ENCODE measurements around the gene KDM8. TPM values are rescaled to one million over a fixed set of nuclear protein-coding genes. Genes with fewer than 3 reads are reported as not detected.
A peak's percentile ranks its signal among the peaks of the same experiment; 100 is the strongest.
"Not testable (repeated sequence)": the region's sequence is repeated elsewhere in the genome, so short reads cannot be mapped to it uniquely, and the experiment has no call there.

The KDM8 gene
- total RNA-seq, 1 donor from 2014 or later = 4.3 TPM

- no peak overlapping the region for H3K27ac ChIP-seq (ENCODE audit: low read depth, low read length)
- H3K36me3 ChIP-seq (ENCODE audit: insufficient read depth, low read length) = no peaks in the 10 kb centered on the region
- no peaks in the 10 kb centered on the region for H3K4me1 ChIP-seq (ENCODE audit: insufficient read depth, low read length)
- Mint-ChIP-seq H3K4me1 (ENCODE audit: low read depth, unreplicated experiment) (no peaks in the 10 kb centered on the region), H3K9me3 (ENCODE audit: unreplicated experiment) (peaks cover 8% of the 10 kb centered on the region), H3K27ac (ENCODE audit: unreplicated experiment) (no peak overlapping the region), H3K4me3 (ENCODE audit: unreplicated experiment) (no peak overlapping the region), H3K36me3 (ENCODE audit: low read depth, unreplicated experiment) (peaks cover 2% of the 10 kb centered on the region), H3K27me3 (ENCODE audit: low read depth, unreplicated experiment) (peaks cover 29% of the 10 kb centered on the region)
- no peak overlapping the region for H3K4me3 ChIP-seq (ENCODE audit: insufficient read depth, low read depth, low read length)
- no peak overlapping the region for H3K9ac ChIP-seq (ENCODE audit: low read length)
- no peaks in the 10 kb centered on the region for H3K79me2 ChIP-seq (ENCODE audit: insufficient read depth, low read length)
- H2AFZ ChIP-seq (ENCODE audit: low read depth, low read length) = no peak overlapping the region
- FAIRE-seq (no peak), DNase-seq (ENCODE audit: low read depth) (no peak)
- no peak overlapping the region for H3K4me2 ChIP-seq (ENCODE audit: low read length)
- TF ChIP-seq EZH2 (IDR thresholded peaks at IDR 0.05; ENCODE audit: insufficient read depth, low read length) = no peak
- no peak for TF ChIP-seq CTCF (IDR thresholded peaks at IDR 0.05; ENCODE audit: insufficient read depth, low read depth, low read length)
- H3K9me3 ChIP-seq (ENCODE audit: insufficient read depth, low read depth, low read length) = no peaks in the 10 kb centered on the region
- H4K20me1 ChIP-seq (ENCODE audit: insufficient read depth, low read length) = no peaks in the 10 kb centered on the region
- peaks cover 10% of the 10 kb centered on the region for H3K27me3 ChIP-seq (ENCODE audit: insufficient read depth, low read length)
These were observed 4.7 kb upstream of the KDM8 start for GRCh38 chr16:27198451-27199234.

GRCh38 chr16:27199235-27199586 lies 4.1 kb upstream of the KDM8 start:
- Histone ChIP-seq H3K79me2 (ENCODE audit: insufficient read depth, low read length) (peaks cover 3% of the 10 kb centered on the region), H3K36me3 (ENCODE audit: insufficient read depth, low read length) (no peaks in the 10 kb centered on the region), H3K9ac (ENCODE audit: low read length) (no peak overlapping the region), H4K20me1 (ENCODE audit: insufficient read depth, low read length) (no peaks in the 10 kb centered on the region), H3K27ac (ENCODE audit: low read depth, low read length) (no peak overlapping the region), H3K4me3 (ENCODE audit: insufficient read depth, low read depth, low read length) (no peak overlapping the region), H3K9me3 (ENCODE audit: insufficient read depth, low read depth, low read length) (no peaks in the 10 kb centered on the region), H3K27me3 (ENCODE audit: insufficient read depth, low read length) (peaks cover 10% of the 10 kb centered on the region), H3K4me1 (ENCODE audit: insufficient read depth, low read length) (peaks cover 1% of the 10 kb centered on the region), H3K4me2 (ENCODE audit: low read length) (no peak overlapping the region), H2AFZ (ENCODE audit: low read depth, low read length) (no peak overlapping the region)
- DNase-seq (ENCODE audit: low read depth) (no peak), FAIRE-seq (no peak)
- H3K36me3 Mint-ChIP-seq (ENCODE audit: low read depth, unreplicated experiment) = peaks cover 2% of the 10 kb centered on the region
- peaks cover 8% of the 10 kb centered on the region for H3K9me3 Mint-ChIP-seq (ENCODE audit: unreplicated experiment)
- H3K27ac Mint-ChIP-seq (ENCODE audit: unreplicated experiment) = no peak overlapping the region
- H3K4me3 Mint-ChIP-seq (ENCODE audit: unreplicated experiment) = no peak overlapping the region
- peaks cover 28% of the 10 kb centered on the region for H3K27me3 Mint-ChIP-seq (ENCODE audit: low read depth, unreplicated experiment)
- peaks cover 3% of the 10 kb centered on the region for H3K4me1 Mint-ChIP-seq (ENCODE audit: low read depth, unreplicated experiment)
- no peak for TF ChIP-seq CTCF (IDR thresholded peaks at IDR 0.05; ENCODE audit: insufficient read depth, low read depth, low read length)
- TF ChIP-seq EZH2 (IDR thresholded peaks at IDR 0.05; ENCODE audit: insufficient read depth, low read length) = no peak

GRCh38 chr16:27199736-27200135 lies 3.6 kb upstream of the KDM8 start:
- no peaks in the 10 kb centered on the region for H3K36me3 ChIP-seq (ENCODE audit: insufficient read depth, low read length)
- H3K4me3 ChIP-seq (ENCODE audit: insufficient read depth, low read depth, low read length) = no peak overlapping the region
- no peak overlapping the region for H3K27ac ChIP-seq (ENCODE audit: low read depth, low read length)
- TF ChIP-seq CTCF (IDR thresholded peaks at IDR 0.05; ENCODE audit: insufficient read depth, low read depth, low read length) (no peak), EZH2 (IDR thresholded peaks at IDR 0.05; ENCODE audit: insufficient read depth, low read length) (no peak)
- peaks cover 5% of the 10 kb centered on the region for H3K4me1 ChIP-seq (ENCODE audit: insufficient read depth, low read length)
- H3K9me3 ChIP-seq (ENCODE audit: insufficient read depth, low read depth, low read length) = no peaks in the 10 kb centered on the region
- H3K79me2 ChIP-seq (ENCODE audit: insufficient read depth, low read length) = peaks cover 7% of the 10 kb centered on the region
- no peak overlapping the region for H3K4me2 ChIP-seq (ENCODE audit: low read length)
- H3K27me3 ChIP-seq (ENCODE audit: insufficient read depth, low read length) = peaks cover 10% of the 10 kb centered on the region
- DNase-seq (ENCODE audit: low read depth) (peak; percentile 4), FAIRE-seq (no peak)
- H4K20me1 ChIP-seq (ENCODE audit: insufficient read depth, low read length) = no peaks in the 10 kb centered on the region
- Mint-ChIP-seq H3K27me3 (ENCODE audit: low read depth, unreplicated experiment) (peaks cover 23% of the 10 kb centered on the region), H3K36me3 (ENCODE audit: low read depth, unreplicated experiment) (peaks cover 2% of the 10 kb centered on the region), H3K4me3 (ENCODE audit: unreplicated experiment) (no peak overlapping the region), H3K9me3 (ENCODE audit: unreplicated experiment) (peaks cover 4% of the 10 kb centered on the region), H3K27ac (ENCODE audit: unreplicated experiment) (no peak overlapping the region), H3K4me1 (ENCODE audit: low read depth, unreplicated experiment) (peaks cover 7% of the 10 kb centered on the region)
- no peak overlapping the region for H3K9ac ChIP-seq (ENCODE audit: low read length)
- no peak overlapping the region for H2AFZ ChIP-seq (ENCODE audit: low read depth, low read length)

GRCh38 chr16:27200914-27201313 lies 2.4 kb upstream of the KDM8 start:
- H3K9me3 Mint-ChIP-seq (ENCODE audit: unreplicated experiment); DNase-seq (ENCODE audit: low read depth); H3K4me3 ChIP-seq (ENCODE audit: insufficient read depth, low read depth, low read length); H3K9ac ChIP-seq (ENCODE audit: low read length); H4K20me1 ChIP-seq (ENCODE audit: insufficient read depth, low read length); H3K4me3 Mint-ChIP-seq (ENCODE audit: unreplicated experiment); H3K27ac ChIP-seq (ENCODE audit: low read depth, low read length); H3K4me2 ChIP-seq (ENCODE audit: low read length); H3K36me3 Mint-ChIP-seq (ENCODE audit: low read depth, unreplicated experiment); H3K79me2 ChIP-seq (ENCODE audit: insufficient read depth, low read length); H3K27me3 ChIP-seq (ENCODE audit: insufficient read depth, low read length); H3K4me1 Mint-ChIP-seq (ENCODE audit: low read depth, unreplicated experiment); H3K36me3 ChIP-seq (ENCODE audit: insufficient read depth, low read length); H2AFZ ChIP-seq (ENCODE audit: low read depth, low read length); H3K4me1 ChIP-seq (ENCODE audit: insufficient read depth, low read length); H3K27ac Mint-ChIP-seq (ENCODE audit: unreplicated experiment); H3K9me3 ChIP-seq (ENCODE audit: insufficient read depth, low read depth, low read length); FAIRE-seq: not testable (repeated sequence)
- peaks cover 13% of the 10 kb centered on the region for H3K27me3 Mint-ChIP-seq (ENCODE audit: low read depth, unreplicated experiment)
